HPDE6-E6E7 (cell line): Measurements from ENCODE around the gene PREB.

Experiments
- DNase-seq: peaks from one replicate; pipeline ENCODE4 v3.0.0; 2011; ENCODE audit warnings: missing footprints; ENCODE audit errors: extremely low spot score

The PREB gene

GRCh38 chr2:27152796-27153464, 18.5 kb upstream of the PREB start:
- peak; percentile 20 for DNase-seq

GRCh38 chr2:27152102-27152795, 17.8 kb upstream of the PREB start:
- DNase-seq: no peak

- DNase-seq: no peak
These were observed 16.3 kb upstream of the PREB start for GRCh38 chr2:27150639-27151230.

GRCh38 chr2:27149570-27150405, 15.4 kb upstream of the PREB start:
- no peak for DNase-seq

GRCh38 chr2:27148801-27149439, 14.5 kb upstream of the PREB start, which contains the start of gene TCF23:
TSS of gene TCF23 (plus strand) at chr2:27149004. CDS start at chr2:27149134, 130 bp downstream.
- DNase-seq: no peak

GRCh38 chr2:27147935-27148334, 13.5 kb upstream of the PREB start:
- no peak for DNase-seq

- no peak for DNase-seq
These were observed 11.2 kb upstream of the PREB start for GRCh38 chr2:27145682-27146081.

- DNase-seq: no peak
These were observed 8.8 kb upstream of the PREB start for GRCh38 chr2:27143285-27143684.

GRCh38 chr2:27139310-27139709, 4.9 kb upstream of the PREB start, which contains the start of gene PRR30:
TSS of gene PRR30 (minus strand) at chr2:27139410. CDS start at chr2:27138329, 1,081 bp downstream.
- no peak for DNase-seq

GRCh38 chr2:27138111-27138510, 3.7 kb upstream of the PREB start:
- DNase-seq: no peak

- DNase-seq: no peak
These were observed 3.0 kb upstream of the PREB start for GRCh38 chr2:27137322-27137935.

GRCh38 chr2:27136751-27137150, 2.3 kb upstream of the PREB start:
- DNase-seq: no peak

- DNase-seq: no peak
These were observed 1.1 kb upstream of the PREB start for GRCh38 chr2:27135478-27135955.

- no peak for DNase-seq
These were observed 493 bp upstream of the PREB start for GRCh38 chr2:27134781-27135477.

GRCh38 chr2:27133195-27133875, 1.1 kb downstream of the PREB start:
- no peak for DNase-seq

GRCh38 chr2:27131429-27131828, 3.0 kb downstream of the PREB start:
- DNase-seq: no peak

- DNase-seq: no peak
These were observed 4.0 kb downstream of the PREB start for GRCh38 chr2:27130396-27130795.

GRCh38 chr2:27128668-27129571, 5.5 kb downstream of the PREB start:
- no peak for DNase-seq
